K562 (cell line): ENCODE measurements around the gene ATXN7L2. TPM values are rescaled to one million over a fixed set of nuclear protein-coding genes. Genes with fewer than 3 reads are reported as not detected.

ENCODE experiments used
- CCNT2 ChIP-seq: IDR thresholded peaks from 2 replicates; pipeline ENCODE4 v1.6.1; 2011; ENCODE audit warnings: borderline replicate concordance, low read depth, mild to moderate bottlenecking, moderate library complexity, mixed read lengths, low read length; ENCODE audit not compliant: insufficient read length; ENCODE audit errors: extremely low read depth
- CTCFL ChIP-seq: IDR thresholded peaks from 2 replicates; pipeline ENCODE4 v1.6.1; 2011; ENCODE audit warnings: borderline replicate concordance, low read depth, mild to moderate bottlenecking, moderate library complexity, low read length; ENCODE audit not compliant: insufficient read depth, poor library complexity, severe bottlenecking
- HNRNPK ChIP-seq: fragments of 200-400 bp; formaldehyde crosslinking; IDR thresholded peaks from one replicate; pipeline ENCODE4 v1.6.1; 2018; ENCODE audit warnings: mild to moderate bottlenecking, low read depth, low read length; ENCODE audit not compliant: poor library complexity, severe bottlenecking
- NR3C1 ChIP-seq: sonication (generic); formaldehyde crosslinking; IDR thresholded peaks from 2 replicates; pipeline ENCODE4 v1.8.1; 2022; ENCODE audit warnings: missing genetic modification reagents
- POLR2A ChIP-seq: fragments of 450-650 bp; conservative IDR thresholded peaks from 2 replicates; pipeline ENCODE4 v1.6.1; 2016
- PURB ChIP-seq: sonication (generic); formaldehyde crosslinking; IDR thresholded peaks from 2 replicates; pipeline ENCODE4 v1.9.0; 2021; ENCODE audit warnings: low read depth, mild to moderate bottlenecking, missing genetic modification reagents
- SMC3 ChIP-seq: conservative IDR thresholded peaks from 2 replicates; pipeline ENCODE4 v1.6.1; 2011; ENCODE audit warnings: low read depth, low read length, improper control_type of control experiment; ENCODE audit not compliant: insufficient read depth
- ZNF277 ChIP-seq: fragments of 250-450 bp; sonication (Bioruptor Pico); IDR thresholded peaks from 2 replicates; pipeline ENCODE4 v1.8.0; 2022; ENCODE audit warnings: inconsistent platforms, mild to moderate bottlenecking, moderate library complexity, borderline replicate concordance
- ZNF324 ChIP-seq: fragments of 250-450 bp; sonication (Bioruptor Pico); IDR thresholded peaks from 2 replicates; pipeline ENCODE4 v1.4.0; 2020; ENCODE audit warnings: mild to moderate bottlenecking
- ZNF347 ChIP-seq: fragments of 450-650 bp; formaldehyde crosslinking; IDR thresholded peaks from 2 replicates; pipeline ENCODE4 v1.4.0; 2020; ENCODE audit warnings: low read depth, mild to moderate bottlenecking, moderate library complexity
- ZNF384 ChIP-seq: IDR thresholded peaks from 2 replicates; pipeline ENCODE4 v1.6.1; 2012; ENCODE audit warnings: low read depth, low read length, improper control_type of control experiment
- polyA plus RNA-seq, 8 experiments: library from polyadenylated mRNA; depleted of rRNA in 4 of 8; stranded (reverse) in 5 of 8; unstranded in 3 of 8; fragments of >200 nt; fragmentation: Nextera tagmentation in 2 of 8; fragmentation: Illumina TruSeq in 1 of 8; extraction: Ambion mirVana in 2 of 8; extraction: Trizol in 1 of 8; gene quantifications; 2 replicates each; pipeline versions ENCODE4 v1.2.1 to v1.2.3, GENCODE V29; 2011 to 2014; ENCODE audit warnings: inconsistent platforms in 1 of 8, missing spikeins in 1 of 8
- total RNA-seq, 7 experiments: library from RNA; depleted of rRNA in 6 of 7; stranded (reverse); fragments of >200 nt in 6 of 7; fragmentation: Illumina TruSeq in 2 of 7; extraction: Trizol in 2 of 7; gene quantifications; 2 replicates each; pipeline versions ENCODE4 v1.2.1 to v1.2.3, GENCODE V29; 2011 to 2021; ENCODE audit warnings: low replicate concordance in 1 of 7
- TF ChIP-seq, protein P1 (sequence below): fragments of 250-450 bp; sonication (Bioruptor Pico); IDR thresholded peaks from 2 replicates; pipeline ENCODE4 v1.4.0; 2020
- TF ChIP-seq, protein P2 (sequence below): fragments of 450-650 bp; formaldehyde crosslinking; IDR thresholded peaks from 2 replicates; pipeline ENCODE4 v1.4.0; 2022; ENCODE audit warnings: mild to moderate bottlenecking, moderate library complexity
- TF ChIP-seq, protein P3 (sequence below): conservative IDR thresholded peaks from 2 replicates; pipeline ENCODE4 v1.6.1; 2011; ENCODE audit warnings: low read depth, mild to moderate bottlenecking, low read length; ENCODE audit not compliant: control insufficient read depth

Gene ATXN7L2
- total and polyA plus RNA-seq, 9 of the 15 experiments (the other 6 are each of a cell fraction or from before 2014, with no cell fraction given): 0.21 to 10.4 (median 5.8) TPM

GRCh38 chr1:109499661-109500536, 16.2 kb downstream of the ATXN7L2 start (continued):
- TF ChIP-seq, protein P1, sequence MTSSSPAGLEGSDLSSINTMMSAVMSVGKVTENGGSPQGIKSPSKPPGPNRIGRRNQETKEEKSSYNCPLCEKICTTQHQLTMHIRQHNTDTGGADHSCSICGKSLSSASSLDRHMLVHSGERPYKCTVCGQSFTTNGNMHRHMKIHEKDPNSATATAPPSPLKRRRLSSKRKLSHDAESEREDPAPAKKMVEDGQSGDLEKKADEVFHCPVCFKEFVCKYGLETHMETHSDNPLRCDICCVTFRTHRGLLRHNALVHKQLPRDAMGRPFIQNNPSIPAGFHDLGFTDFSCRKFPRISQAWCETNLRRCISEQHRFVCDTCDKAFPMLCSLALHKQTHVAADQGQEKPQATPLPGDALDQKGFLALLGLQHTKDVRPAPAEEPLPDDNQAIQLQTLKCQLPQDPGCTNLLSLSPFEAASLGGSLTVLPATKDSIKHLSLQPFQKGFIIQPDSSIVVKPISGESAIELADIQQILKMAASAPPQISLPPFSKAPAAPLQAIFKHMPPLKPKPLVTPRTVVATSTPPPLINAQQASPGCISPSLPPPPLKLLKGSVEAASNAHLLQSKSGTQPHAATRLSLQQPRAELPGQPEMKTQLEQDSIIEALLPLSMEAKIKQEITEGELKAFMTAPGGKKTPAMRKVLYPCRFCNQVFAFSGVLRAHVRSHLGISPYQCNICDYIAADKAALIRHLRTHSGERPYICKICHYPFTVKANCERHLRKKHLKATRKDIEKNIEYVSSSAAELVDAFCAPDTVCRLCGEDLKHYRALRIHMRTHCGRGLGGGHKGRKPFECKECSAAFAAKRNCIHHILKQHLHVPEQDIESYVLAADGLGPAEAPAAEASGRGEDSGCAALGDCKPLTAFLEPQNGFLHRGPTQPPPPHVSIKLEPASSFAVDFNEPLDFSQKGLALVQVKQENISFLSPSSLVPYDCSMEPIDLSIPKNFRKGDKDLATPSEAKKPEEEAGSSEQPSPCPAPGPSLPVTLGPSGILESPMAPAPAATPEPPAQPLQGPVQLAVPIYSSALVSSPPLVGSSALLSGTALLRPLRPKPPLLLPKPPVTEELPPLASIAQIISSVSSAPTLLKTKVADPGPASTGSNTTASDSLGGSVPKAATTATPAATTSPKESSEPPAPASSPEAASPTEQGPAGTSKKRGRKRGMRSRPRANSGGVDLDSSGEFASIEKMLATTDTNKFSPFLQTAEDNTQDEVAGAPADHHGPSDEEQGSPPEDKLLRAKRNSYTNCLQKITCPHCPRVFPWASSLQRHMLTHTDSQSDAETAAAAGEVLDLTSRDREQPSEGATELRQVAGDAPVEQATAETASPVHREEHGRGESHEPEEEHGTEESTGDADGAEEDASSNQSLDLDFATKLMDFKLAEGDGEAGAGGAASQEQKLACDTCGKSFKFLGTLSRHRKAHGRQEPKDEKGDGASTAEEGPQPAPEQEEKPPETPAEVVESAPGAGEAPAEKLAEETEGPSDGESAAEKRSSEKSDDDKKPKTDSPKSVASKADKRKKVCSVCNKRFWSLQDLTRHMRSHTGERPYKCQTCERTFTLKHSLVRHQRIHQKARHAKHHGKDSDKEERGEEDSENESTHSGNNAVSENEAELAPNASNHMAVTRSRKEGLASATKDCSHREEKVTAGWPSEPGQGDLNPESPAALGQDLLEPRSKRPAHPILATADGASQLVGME: no peak
- TF ChIP-seq, protein P2, sequence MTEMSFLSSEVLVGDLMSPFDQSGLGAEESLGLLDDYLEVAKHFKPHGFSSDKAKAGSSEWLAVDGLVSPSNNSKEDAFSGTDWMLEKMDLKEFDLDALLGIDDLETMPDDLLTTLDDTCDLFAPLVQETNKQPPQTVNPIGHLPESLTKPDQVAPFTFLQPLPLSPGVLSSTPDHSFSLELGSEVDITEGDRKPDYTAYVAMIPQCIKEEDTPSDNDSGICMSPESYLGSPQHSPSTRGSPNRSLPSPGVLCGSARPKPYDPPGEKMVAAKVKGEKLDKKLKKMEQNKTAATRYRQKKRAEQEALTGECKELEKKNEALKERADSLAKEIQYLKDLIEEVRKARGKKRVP: no peak
- TF ChIP-seq ZNF324 (CRISPR knock-in tag) (no peak), CTCFL (peak; percentile 84), POLR2A (no peak), SMC3 (0 out of 2 replicates have a peak, but pooled peaks have one; percentile 33), ZNF384 (no peak), ZNF277 (CRISPR knock-in tag) (no peak), NR3C1 (no peak), PURB (no peak), HNRNPK (no peak), CCNT2 (no peak), ZNF347 (CRISPR knock-in tag) (no peak)
- TF ChIP-seq, protein P3, sequence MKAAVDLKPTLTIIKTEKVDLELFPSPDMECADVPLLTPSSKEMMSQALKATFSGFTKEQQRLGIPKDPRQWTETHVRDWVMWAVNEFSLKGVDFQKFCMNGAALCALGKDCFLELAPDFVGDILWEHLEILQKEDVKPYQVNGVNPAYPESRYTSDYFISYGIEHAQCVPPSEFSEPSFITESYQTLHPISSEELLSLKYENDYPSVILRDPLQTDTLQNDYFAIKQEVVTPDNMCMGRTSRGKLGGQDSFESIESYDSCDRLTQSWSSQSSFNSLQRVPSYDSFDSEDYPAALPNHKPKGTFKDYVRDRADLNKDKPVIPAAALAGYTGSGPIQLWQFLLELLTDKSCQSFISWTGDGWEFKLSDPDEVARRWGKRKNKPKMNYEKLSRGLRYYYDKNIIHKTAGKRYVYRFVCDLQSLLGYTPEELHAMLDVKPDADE: no peak
